ENCODE measurements around the gene CDK9. TPM values are rescaled to one million over a fixed set of nuclear protein-coding genes. Genes with fewer than 3 reads are reported as not detected.
A peak's percentile ranks its signal among the peaks of the same experiment; 100 is the strongest.

CDK9 gene
- total RNA-seq, 3 donors from 2014 or later, result 60.0 to 70.4 (median 63.9) TPM

DNA sequence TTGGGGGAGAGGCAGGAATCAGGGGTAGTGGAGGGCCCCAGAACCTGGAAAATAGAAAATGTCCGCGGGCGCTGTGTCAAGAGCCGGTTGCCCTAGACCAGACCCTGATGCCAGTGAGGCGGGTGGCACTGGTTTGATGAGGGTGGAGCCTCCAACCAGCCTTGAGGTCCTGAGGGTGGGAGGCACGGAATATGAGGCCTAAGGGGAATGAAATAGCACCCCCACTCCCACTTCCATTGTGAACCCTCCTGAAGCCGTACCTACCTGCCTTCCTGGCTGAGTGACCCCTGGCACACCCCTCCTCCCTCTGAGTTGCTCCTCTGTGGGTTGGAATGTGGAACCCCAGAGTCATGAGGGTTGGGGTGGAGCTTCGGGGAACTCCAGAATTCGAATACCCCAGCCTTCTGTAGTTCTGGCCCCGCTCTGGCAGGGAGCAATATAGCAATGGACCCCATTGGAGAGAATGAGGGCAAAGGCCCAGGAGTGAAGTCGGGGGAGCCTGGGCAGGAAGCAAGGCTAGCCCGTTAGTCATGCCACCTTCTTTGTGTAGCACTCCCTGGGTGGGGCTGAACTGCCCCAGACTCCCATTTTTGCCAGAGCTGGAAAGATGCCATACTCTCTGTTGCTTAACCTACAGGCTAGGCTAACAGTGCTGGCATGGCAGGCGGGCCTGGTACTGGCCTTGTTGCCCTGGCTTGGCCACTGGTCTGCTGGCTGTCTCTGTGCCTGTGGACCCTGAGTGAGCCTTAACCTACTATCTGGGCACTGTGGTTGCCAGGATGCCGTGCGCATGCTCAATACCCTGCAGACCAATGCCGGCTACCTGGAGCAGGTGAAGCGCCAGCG lies 17.9 kb downstream of the CDK9 start:
- H3K9me3 ChIP-seq, result no peaks in the 10 kb centered on the region
- TF ChIP-seq POLR2A (IDR thresholded peaks at IDR 0.05), result no peak
- TF ChIP-seq, protein P1, sequence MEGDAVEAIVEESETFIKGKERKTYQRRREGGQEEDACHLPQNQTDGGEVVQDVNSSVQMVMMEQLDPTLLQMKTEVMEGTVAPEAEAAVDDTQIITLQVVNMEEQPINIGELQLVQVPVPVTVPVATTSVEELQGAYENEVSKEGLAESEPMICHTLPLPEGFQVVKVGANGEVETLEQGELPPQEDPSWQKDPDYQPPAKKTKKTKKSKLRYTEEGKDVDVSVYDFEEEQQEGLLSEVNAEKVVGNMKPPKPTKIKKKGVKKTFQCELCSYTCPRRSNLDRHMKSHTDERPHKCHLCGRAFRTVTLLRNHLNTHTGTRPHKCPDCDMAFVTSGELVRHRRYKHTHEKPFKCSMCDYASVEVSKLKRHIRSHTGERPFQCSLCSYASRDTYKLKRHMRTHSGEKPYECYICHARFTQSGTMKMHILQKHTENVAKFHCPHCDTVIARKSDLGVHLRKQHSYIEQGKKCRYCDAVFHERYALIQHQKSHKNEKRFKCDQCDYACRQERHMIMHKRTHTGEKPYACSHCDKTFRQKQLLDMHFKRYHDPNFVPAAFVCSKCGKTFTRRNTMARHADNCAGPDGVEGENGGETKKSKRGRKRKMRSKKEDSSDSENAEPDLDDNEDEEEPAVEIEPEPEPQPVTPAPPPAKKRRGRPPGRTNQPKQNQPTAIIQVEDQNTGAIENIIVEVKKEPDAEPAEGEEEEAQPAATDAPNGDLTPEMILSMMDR (IDR thresholded peaks at IDR 0.05), result no peak
- TF ChIP-seq POLR2AphosphoS5 (IDR thresholded peaks at IDR 0.05), result no peak
- peaks cover 4% of the 10 kb centered on the region for H3K36me3 ChIP-seq
- H3K4me1 ChIP-seq, result peaks cover 9 to 10% of the 10 kb centered on the region in 2 donors
- peak overlapping the region; percentile 66 to 77 (median 73) for H3K4me3 ChIP-seq
- intact Hi-C loops (cut with DNase I; ENCODE audit: low total_unique reads), result no loop called here
- no peak for DNase-seq (ENCODE audit: low spot score in 2 of 2)
- H3K27ac ChIP-seq, result peak overlapping the region; percentile 92 to 96
- H3K27me3 ChIP-seq, result no peaks in the 10 kb centered on the region

DNA sequence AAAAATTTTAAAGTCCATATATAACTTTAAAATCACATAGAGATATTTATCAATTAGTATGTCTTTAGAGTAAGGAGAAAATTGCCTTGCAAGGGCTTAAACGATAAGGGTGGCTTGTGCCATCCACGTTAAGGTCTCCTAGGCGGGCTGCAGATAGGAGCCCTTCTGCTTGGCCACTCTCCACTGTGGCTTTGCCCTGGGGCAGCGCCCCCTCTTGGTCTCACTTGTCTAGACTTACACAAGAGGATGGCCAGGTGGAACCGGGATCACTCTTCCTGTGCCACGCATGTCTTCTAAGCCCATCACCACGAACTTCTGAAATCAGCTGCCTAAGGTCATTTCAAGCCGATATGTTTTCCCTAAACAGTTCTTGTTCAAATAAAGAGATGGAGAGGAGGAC lies 19.8 kb downstream of the CDK9 start:
- TF ChIP-seq POLR2A (IDR thresholded peaks at IDR 0.05) (no peak), POLR2AphosphoS5 (IDR thresholded peaks at IDR 0.05) (no peak)
- TF ChIP-seq, protein P1 (IDR thresholded peaks at IDR 0.05), result no peak
- intact Hi-C loops (cut with DNase I; ENCODE audit: low total_unique reads), result no loop called here
- Histone ChIP-seq H3K4me3 (no peak overlapping the region), H3K36me3 (peaks cover 4% of the 10 kb centered on the region), H3K27me3 (no peaks in the 10 kb centered on the region), H3K9me3 (no peaks in the 10 kb centered on the region), H3K27ac (no peak overlapping the region), H3K4me1 (peaks cover 9 to 10% of the 10 kb centered on the region in 2 donors)
- no peak for DNase-seq (ENCODE audit: low spot score in 2 of 2)

DNA sequence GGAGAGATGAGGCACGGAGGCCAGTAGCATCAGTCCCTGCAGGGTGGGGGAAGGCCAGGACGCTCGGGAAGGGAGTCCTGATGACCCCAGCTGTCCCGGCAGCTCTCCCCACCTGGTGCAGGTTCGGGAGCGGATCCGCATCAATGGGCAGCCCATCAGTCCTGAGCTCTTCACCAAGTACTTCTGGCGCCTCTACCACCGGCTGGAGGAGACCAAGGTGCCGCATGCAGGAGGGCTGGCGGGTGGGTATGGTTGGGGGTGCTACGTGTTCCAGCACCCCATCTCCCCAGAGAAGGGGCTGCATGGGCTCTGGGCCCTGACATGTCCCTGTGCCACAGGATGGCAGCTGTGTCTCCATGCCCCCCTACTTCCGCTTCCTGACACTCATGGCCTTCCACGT lies 21.0 kb downstream of the CDK9 start:
- Histone ChIP-seq H3K27me3 (no peaks in the 10 kb centered on the region), H3K36me3 (peaks cover 4% of the 10 kb centered on the region), H3K4me1 (peaks cover 9 to 10% of the 10 kb centered on the region in 2 donors), H3K4me3 (no peak overlapping the region), H3K9me3 (no peaks in the 10 kb centered on the region), H3K27ac (no peak overlapping the region)
- intact Hi-C loops (cut with DNase I; ENCODE audit: low total_unique reads), result no loop called here
- TF ChIP-seq, protein P1 (IDR thresholded peaks at IDR 0.05), result no peak
- TF ChIP-seq POLR2AphosphoS5 (IDR thresholded peaks at IDR 0.05), result no peak
- no peak for TF ChIP-seq POLR2A (IDR thresholded peaks at IDR 0.05)
- no peak for DNase-seq (ENCODE audit: low spot score in 2 of 2)

DNA sequence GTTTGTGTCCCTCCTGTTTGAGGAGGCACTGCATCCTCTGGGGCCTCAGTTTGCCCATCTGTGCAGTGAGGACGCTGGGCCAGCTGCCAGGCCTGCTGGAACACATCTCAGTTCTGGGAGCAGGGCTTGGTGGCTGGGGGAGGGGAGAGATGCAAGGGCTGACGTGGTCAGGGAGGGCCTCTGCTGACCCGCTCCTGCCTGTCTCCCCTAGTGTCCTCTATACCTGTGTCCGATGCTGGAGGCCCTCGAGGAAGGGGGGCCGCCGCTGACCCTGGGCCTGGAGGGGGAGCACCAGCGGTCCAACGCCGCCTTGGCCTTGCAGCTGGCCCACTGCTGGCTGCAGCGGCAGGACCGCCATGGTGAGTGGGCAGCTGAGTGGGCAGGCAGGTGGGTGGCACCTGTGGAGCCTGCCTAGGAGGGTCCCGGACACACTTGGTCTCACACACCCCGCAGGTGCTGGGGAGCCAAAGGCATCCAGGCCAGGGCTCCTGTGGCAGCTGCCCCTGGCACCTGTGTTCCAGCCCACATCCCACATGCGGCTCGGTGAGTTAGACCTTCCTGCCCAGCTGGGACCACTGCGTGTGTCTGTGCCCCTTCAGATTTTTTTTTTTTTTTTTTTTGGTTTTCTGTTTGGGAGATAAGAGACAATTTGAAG lies 22.6 kb downstream of the CDK9 start:
- H3K27ac ChIP-seq, result no peak overlapping the region
- intact Hi-C loops (cut with DNase I; ENCODE audit: low total_unique reads), result no loop called here

More for the DNA sequence above, 22.6 kb downstream of the CDK9 start:
- Histone ChIP-seq H3K27me3 (no peaks in the 10 kb centered on the region), H3K4me3 (no peak overlapping the region), H3K9me3 (no peaks in the 10 kb centered on the region), H3K4me1 (peaks cover 9 to 10% of the 10 kb centered on the region in 2 donors), H3K36me3 (peaks cover 14% of the 10 kb centered on the region)
- no peak for DNase-seq (ENCODE audit: low spot score in 2 of 2)
- TF ChIP-seq, protein P1 (IDR thresholded peaks at IDR 0.05), result no peak
- TF ChIP-seq POLR2AphosphoS5 (IDR thresholded peaks at IDR 0.05) (no peak), POLR2A (IDR thresholded peaks at IDR 0.05) (no peak)

All from breast epithelium (tissue), 4 donors.